Measurements from ENCODE around the gene TTLL11. TPM values are rescaled to one million over a fixed set of nuclear protein-coding genes. Genes with fewer than 3 reads are reported as not detected.

TTLL11 gene
- total and polyA plus RNA-seq, 2 of the 8 experiments (the other 6 are each of a cell fraction or from before 2014, with no cell fraction given) = 0.56 to 0.80 TPM

DNA sequence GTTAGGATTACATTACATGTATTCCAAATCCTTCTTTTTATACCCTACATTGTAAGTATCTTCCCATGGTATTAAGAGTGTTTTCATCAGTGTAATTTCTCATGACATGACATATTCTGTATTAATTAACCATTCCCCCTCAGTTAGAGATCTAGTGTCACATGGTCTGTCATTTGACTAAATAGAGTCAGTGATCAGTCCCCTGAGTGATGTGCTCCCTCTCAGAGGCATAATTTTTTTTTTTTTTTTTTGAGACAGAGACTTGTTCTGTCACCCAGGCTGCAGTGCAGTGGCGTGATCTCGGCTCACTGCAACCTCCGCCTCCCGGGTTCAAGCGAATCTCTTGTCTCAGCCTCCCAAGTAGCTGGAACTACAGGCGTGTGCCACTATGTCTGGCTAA lies 218.6 kb downstream of the TTLL11 start:
- Histone ChIP-seq H2AFZ (ENCODE audit: low read length) (no peak overlapping the region), H3K4me2 (ENCODE audit: insufficient read depth in 1 of 2, low read depth in 2 of 2, low read length in 2 of 2) (no peak overlapping the region), H3K4me1 (replicated peaks in 1 of 4; ENCODE audit: control insufficient read depth in 3 of 4, insufficient read depth in 4 of 4, low read length in 3 of 4) (no peaks in the 10 kb centered on the region), H4K20me1 (replicated peaks in 1 of 2; ENCODE audit: control insufficient read depth in 1 of 2, insufficient read depth in 2 of 2, low read length in 2 of 2) (no peaks in the 10 kb centered on the region), H3K27ac (ENCODE audit: low read depth, low read length) (no peak overlapping the region), H4K5ac (ENCODE audit: insufficient read length, low read depth, low read length) (no peak overlapping the region), H3K9me3 (ENCODE audit: insufficient read depth in 2 of 2, low read depth in 1 of 2, low read length in 1 of 2) (no peaks in the 10 kb centered on the region), H3K23me2 (ENCODE audit: low read depth, low read length) (no peaks in the 10 kb centered on the region), H3K4me3 (ENCODE audit: extremely low read depth in 1 of 4, insufficient read depth in 2 of 4, low read depth in 3 of 4, low read length in 4 of 4) (no peak overlapping the region), H3K4ac (replicated peaks; ENCODE audit: insufficient read length, low read depth, low read length) (no peak overlapping the region), H3K56ac (replicated peaks; ENCODE audit: insufficient read length, low read depth, low read length) (no peak overlapping the region), H2BK20ac (ENCODE audit: low read length) (no peak overlapping the region), H2AK5ac (ENCODE audit: low read depth, low read length) (no peak overlapping the region), H3K23ac (ENCODE audit: insufficient read length) (no peak overlapping the region), H4K91ac (replicated peaks; ENCODE audit: insufficient read length, low read length) (no peak overlapping the region), H2BK120ac (replicated peaks; ENCODE audit: low read depth, low read length) (no peak overlapping the region), H3K9ac (replicated peaks in 1 of 4; ENCODE audit: extremely low read depth in 1 of 4, low read depth in 3 of 4, low read length in 3 of 4) (no peak overlapping the region), H2BK5ac (ENCODE audit: low read depth, low read length) (no peak overlapping the region), H3K18ac (ENCODE audit: extremely low read depth, low read length) (no peak overlapping the region), H3K79me2 (ENCODE audit: control insufficient read depth in 1 of 2, insufficient read depth in 2 of 2, low read length in 2 of 2) (no peaks in the 10 kb centered on the region), H4K8ac (ENCODE audit: extremely low read depth, insufficient read depth, low read length) (no peak overlapping the region), H2BK12ac (ENCODE audit: low read depth, low read length) (no peak overlapping the region), H3K14ac (ENCODE audit: insufficient read length) (no peak overlapping the region), H3K27me3 (replicated peaks in 1 of 4; ENCODE audit: control insufficient read depth in 3 of 4, extremely low read depth in 1 of 4, insufficient read depth in 3 of 4, low read length in 3 of 4) (no peaks in the 10 kb centered on the region; a peak in 1 of 7 replicates), H3K79me1 (ENCODE audit: low read depth, low read length) (no peaks in the 10 kb centered on the region), H3K36me3 (ENCODE audit: control insufficient read depth in 2 of 4, insufficient read depth in 4 of 4, low read length in 3 of 4) (no peaks in the 10 kb centered on the region), H2BK15ac (ENCODE audit: low read length) (no peak overlapping the region)
- POLR2A ChIA-PET (ENCODE audit: partially characterized antibody) = no interaction called here
- CTCF ChIA-PET (ENCODE audit: partially characterized antibody) = interaction anchor here (0.9 kb wide), 1 partner anchor 14 kb away, joined by 4 read pairs; no protein-coding TSS in a partner anchor
- DNase-seq (ENCODE audit: low read depth in 1 of 2, low spot score in 2 of 2) = no peak
- no peak for TF ChIP-seq SIX5 (IDR thresholded peaks at IDR 0.05; ENCODE audit: low read depth, low read length)
- no peak for TF ChIP-seq JUND (IDR thresholded peaks at IDR 0.05; ENCODE audit: low read length)
- TF ChIP-seq EZH2 (IDR thresholded peaks at IDR 0.05; ENCODE audit: low read depth, low read length, severe bottlenecking) = no peak
- TF ChIP-seq RBBP5 (IDR thresholded peaks at IDR 0.05; ENCODE audit: borderline replicate concordance, low read depth, low read length) = no peak
- no peak for TF ChIP-seq TAF7 (optimal IDR thresholded peaks at IDR 0.05; ENCODE audit: borderline replicate concordance, low read depth, low read length)
- TF ChIP-seq KDM4A (IDR thresholded peaks at IDR 0.05; ENCODE audit: low read depth, low read length, severe bottlenecking) = no peak
- TF ChIP-seq RXRA (IDR thresholded peaks at IDR 0.05; ENCODE audit: insufficient read depth, low read depth, low read length) = no peak
- no peak for TF ChIP-seq RFX5 (IDR thresholded peaks at IDR 0.05; ENCODE audit: borderline replicate concordance, low read depth, low read length)
- TF ChIP-seq, protein P1, sequence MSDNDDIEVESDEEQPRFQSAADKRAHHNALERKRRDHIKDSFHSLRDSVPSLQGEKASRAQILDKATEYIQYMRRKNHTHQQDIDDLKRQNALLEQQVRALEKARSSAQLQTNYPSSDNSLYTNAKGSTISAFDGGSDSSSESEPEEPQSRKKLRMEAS (IDR thresholded peaks at IDR 0.05) = no peak
- TF ChIP-seq MAFK (IDR thresholded peaks at IDR 0.05; ENCODE audit: low read depth, low read length) = no peak
- no peak for TF ChIP-seq GABPA (IDR thresholded peaks at IDR 0.05; ENCODE audit: borderline replicate concordance, insufficient read depth, low read length)
- no peak for FAIRE-seq
- 95% methylated on average over 6 of the region's 6 CpGs; no CpG with 5 or more reads in 1 of the 2 experiments for WGBS, 2 experiments (ENCODE audit: extremely low coverage in 1 of 2, insufficient coverage in 1 of 2, insufficient read length in 1 of 2, insufficient replicate concordance in 2 of 2, low coverage in 1 of 2, low lambda C conversion rate in 2 of 2, missing lambda C conversion rate in 1 of 2)

Data from H1 (cell line).